Measurements from ENCODE around the gene RNU6-9. TPM values are rescaled to one million over a fixed set of nuclear protein-coding genes. Genes with fewer than 3 reads are reported as not detected.
"Not testable (repeated sequence)": the region's sequence is repeated elsewhere in the genome, so short reads cannot be mapped to it uniquely, and the experiment has no call there.

RNU6-9 gene
- total RNA-seq, 1 donor from 2014 or later, result not detected

- Histone ChIP-seq H3K36me3 (ENCODE audit: control insufficient read depth in 3 of 3, insufficient read depth in 3 of 3, low read length in 3 of 3) (peaks cover 27 to 31% (median 28%) of the 10 kb centered on the region in 3 donors), H3K27ac (ENCODE audit: low read depth, low read length) (no peak overlapping the region), H3K4me3 (ENCODE audit: low read length in 3 of 3) (no peak overlapping the region), H3K9ac (ENCODE audit: low read depth in 1 of 3, low read length in 3 of 3) (no peak overlapping the region), H3K9me3 (ENCODE audit: control insufficient read depth in 3 of 3, low read length in 3 of 3) (no peaks in the 10 kb centered on the region), H3K27me3 (ENCODE audit: control insufficient read depth in 3 of 3, insufficient read depth in 3 of 3, low read length in 3 of 3) (no peaks in the 10 kb centered on the region), H3K4me1 (ENCODE audit: control insufficient read depth in 3 of 3, insufficient read depth in 3 of 3, low read length in 3 of 3) (peaks cover 0 to 4% (median 0%) of the 10 kb centered on the region in 3 donors)
These were observed 16.4 kb upstream of the RNU6-9 start for GRCh38 chr19:876780-877314.

DNA sequence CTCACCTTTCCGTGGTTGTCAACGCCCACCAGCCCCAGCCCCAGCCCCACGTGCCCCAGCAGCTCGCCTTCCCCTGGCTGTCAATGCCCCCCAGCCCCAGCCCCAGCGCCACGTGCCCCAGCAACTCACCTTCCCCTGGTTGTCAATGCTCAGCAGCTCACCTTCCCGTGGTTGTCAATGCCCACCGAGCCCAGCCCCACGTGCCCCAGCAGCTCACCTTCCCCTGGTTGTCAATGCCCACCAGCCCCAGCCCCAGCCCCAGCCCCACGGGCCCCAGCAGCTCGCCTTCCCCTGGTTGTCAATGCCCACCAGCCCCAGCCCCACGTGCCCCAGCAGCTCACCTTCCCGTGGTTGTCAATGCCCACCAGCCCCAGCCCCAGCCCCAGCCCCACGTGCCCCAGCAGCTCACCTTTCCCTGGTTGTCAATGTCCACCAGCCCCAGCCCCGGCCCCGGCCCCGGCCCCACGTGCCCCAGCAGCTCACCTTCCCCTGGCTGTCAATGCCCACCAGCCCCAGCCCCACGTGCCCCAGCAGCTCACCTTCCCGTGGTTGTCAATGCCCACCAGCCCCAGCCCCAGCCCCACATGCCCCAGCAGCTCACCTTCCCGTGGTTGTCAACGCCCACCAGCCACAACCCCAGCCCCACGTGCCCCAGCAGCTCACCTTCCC lies 15.2 kb upstream of the RNU6-9 start:
- not testable (repeated sequence) for H3K4me1 ChIP-seq (ENCODE audit: control insufficient read depth in 3 of 3, insufficient read depth in 3 of 3, low read length in 3 of 3)

GRCh38 chr19:878751-879561 lies 14.3 kb upstream of the RNU6-9 start:
- not testable (repeated sequence) for H3K4me3 ChIP-seq (ENCODE audit: low read length in 3 of 3); H3K27ac ChIP-seq (ENCODE audit: low read depth, low read length); H3K9ac ChIP-seq (ENCODE audit: low read depth in 1 of 3, low read length in 3 of 3); H3K9me3 ChIP-seq (ENCODE audit: control insufficient read depth in 3 of 3, low read length in 3 of 3); H3K4me1 ChIP-seq (ENCODE audit: control insufficient read depth in 3 of 3, insufficient read depth in 3 of 3, low read length in 3 of 3); H3K27me3 ChIP-seq (ENCODE audit: control insufficient read depth in 3 of 3, insufficient read depth in 3 of 3, low read length in 3 of 3)
- peaks cover 36 to 48% (median 48%) of the 10 kb centered on the region in 3 donors for H3K36me3 ChIP-seq (ENCODE audit: control insufficient read depth in 3 of 3, insufficient read depth in 3 of 3, low read length in 3 of 3)

More for the DNA sequence above, 15.2 kb upstream of the RNU6-9 start:
- H3K9ac ChIP-seq (ENCODE audit: low read depth in 1 of 3, low read length in 3 of 3); H3K27me3 ChIP-seq (ENCODE audit: control insufficient read depth in 3 of 3, insufficient read depth in 3 of 3, low read length in 3 of 3); H3K27ac ChIP-seq (ENCODE audit: low read depth, low read length); H3K4me3 ChIP-seq (ENCODE audit: low read length in 3 of 3); H3K9me3 ChIP-seq (ENCODE audit: control insufficient read depth in 3 of 3, low read length in 3 of 3): not testable (repeated sequence)
- peaks cover 35 to 43% (median 39%) of the 10 kb centered on the region in 3 donors for H3K36me3 ChIP-seq (ENCODE audit: control insufficient read depth in 3 of 3, insufficient read depth in 3 of 3, low read length in 3 of 3)

GRCh38 chr19:879711-880438 lies 13.4 kb upstream of the RNU6-9 start:
- Histone ChIP-seq H3K27ac (ENCODE audit: low read depth, low read length) (no peak overlapping the region), H3K36me3 (ENCODE audit: control insufficient read depth in 3 of 3, insufficient read depth in 3 of 3, low read length in 3 of 3) (peaks cover 40 to 49% (median 42%) of the 10 kb centered on the region in 3 donors), H3K4me1 (ENCODE audit: control insufficient read depth in 3 of 3, insufficient read depth in 3 of 3, low read length in 3 of 3) (no peaks in the 10 kb centered on the region), H3K9ac (ENCODE audit: low read depth in 1 of 3, low read length in 3 of 3) (no peak overlapping the region), H3K9me3 (ENCODE audit: control insufficient read depth in 3 of 3, low read length in 3 of 3) (no peaks in the 10 kb centered on the region), H3K27me3 (ENCODE audit: control insufficient read depth in 3 of 3, insufficient read depth in 3 of 3, low read length in 3 of 3) (no peaks in the 10 kb centered on the region), H3K4me3 (ENCODE audit: low read length in 3 of 3) (no peak overlapping the region)

GRCh38 chr19:881385-882071 lies 11.8 kb upstream of the RNU6-9 start:
- Histone ChIP-seq H3K27me3 (ENCODE audit: control insufficient read depth in 3 of 3, insufficient read depth in 3 of 3, low read length in 3 of 3) (no peaks in the 10 kb centered on the region), H3K4me1 (ENCODE audit: control insufficient read depth in 3 of 3, insufficient read depth in 3 of 3, low read length in 3 of 3) (no peaks in the 10 kb centered on the region), H3K27ac (ENCODE audit: low read depth, low read length) (no peak overlapping the region), H3K36me3 (ENCODE audit: control insufficient read depth in 3 of 3, insufficient read depth in 3 of 3, low read length in 3 of 3) (peaks cover 48 to 51% (median 50%) of the 10 kb centered on the region in 3 donors), H3K9ac (ENCODE audit: low read depth in 1 of 3, low read length in 3 of 3) (no peak overlapping the region), H3K9me3 (ENCODE audit: control insufficient read depth in 3 of 3, low read length in 3 of 3) (no peaks in the 10 kb centered on the region), H3K4me3 (ENCODE audit: low read length in 3 of 3) (no peak overlapping the region)

DNA sequence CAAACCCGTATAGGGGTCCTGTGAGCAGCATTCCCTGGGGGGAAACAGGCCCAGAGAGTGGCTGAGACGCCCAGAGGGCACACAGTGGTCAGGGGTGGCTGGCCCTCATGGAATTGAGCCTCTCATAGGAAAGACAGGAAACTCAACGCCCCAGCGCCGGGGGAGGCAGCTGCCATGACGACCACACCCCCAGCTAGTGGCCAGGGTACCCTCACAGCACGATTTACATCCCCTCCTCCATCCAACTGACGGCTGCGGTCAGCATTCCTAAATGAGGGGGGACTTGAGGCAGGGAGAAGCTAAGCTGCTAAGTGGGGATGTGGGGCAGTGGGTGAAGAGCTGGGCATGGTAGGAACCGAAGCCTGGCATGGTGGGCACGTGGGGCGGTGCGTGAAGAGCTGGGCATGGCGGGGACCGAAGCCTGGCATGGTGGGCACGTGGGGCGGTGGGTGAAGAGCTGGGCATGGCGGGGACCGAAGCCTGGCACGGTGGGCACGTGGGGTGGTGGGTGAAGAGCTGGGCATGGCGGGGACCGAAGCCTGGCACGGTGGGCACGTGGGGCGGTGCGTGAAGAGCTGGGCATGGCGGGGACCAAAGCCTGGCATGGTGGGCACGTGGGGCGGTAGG lies 10.3 kb upstream of the RNU6-9 start:
- H3K36me3 ChIP-seq (ENCODE audit: control insufficient read depth in 3 of 3, insufficient read depth in 3 of 3, low read length in 3 of 3), result peaks cover 49 to 54% (median 53%) of the 10 kb centered on the region in 3 donors

GRCh38 chr19:883661-884211 lies 9.5 kb upstream of the RNU6-9 start:
- no peaks in the 10 kb centered on the region for H3K4me1 ChIP-seq (ENCODE audit: control insufficient read depth in 3 of 3, insufficient read depth in 3 of 3, low read length in 3 of 3)
- H3K9me3 ChIP-seq (ENCODE audit: control insufficient read depth in 3 of 3, low read length in 3 of 3), result no peaks in the 10 kb centered on the region
- peaks cover 49 to 57% (median 56%) of the 10 kb centered on the region in 3 donors for H3K36me3 ChIP-seq (ENCODE audit: control insufficient read depth in 3 of 3, insufficient read depth in 3 of 3, low read length in 3 of 3)
- no peaks in the 10 kb centered on the region for H3K27me3 ChIP-seq (ENCODE audit: control insufficient read depth in 3 of 3, insufficient read depth in 3 of 3, low read length in 3 of 3)
- H3K27ac ChIP-seq (ENCODE audit: low read depth, low read length), result no peak overlapping the region
- no peak overlapping the region for H3K9ac ChIP-seq (ENCODE audit: low read depth in 1 of 3, low read length in 3 of 3)
- no peak overlapping the region for H3K4me3 ChIP-seq (ENCODE audit: low read length in 3 of 3)

More for the DNA sequence above, 10.3 kb upstream of the RNU6-9 start:
- no peaks in the 10 kb centered on the region for H3K4me1 ChIP-seq (ENCODE audit: control insufficient read depth in 3 of 3, insufficient read depth in 3 of 3, low read length in 3 of 3)
- H3K27me3 ChIP-seq (ENCODE audit: control insufficient read depth in 3 of 3, insufficient read depth in 3 of 3, low read length in 3 of 3), result no peaks in the 10 kb centered on the region
- no peak overlapping the region for H3K9ac ChIP-seq (ENCODE audit: low read depth in 1 of 3, low read length in 3 of 3)
- H3K4me3 ChIP-seq (ENCODE audit: low read length in 3 of 3), result no peak overlapping the region
- no peaks in the 10 kb centered on the region for H3K9me3 ChIP-seq (ENCODE audit: control insufficient read depth in 3 of 3, low read length in 3 of 3)
- H3K27ac ChIP-seq (ENCODE audit: low read depth, low read length), result no peak overlapping the region

- Histone ChIP-seq H3K4me3 (ENCODE audit: low read length in 3 of 3) (no peak overlapping the region), H3K27me3 (ENCODE audit: control insufficient read depth in 3 of 3, insufficient read depth in 3 of 3, low read length in 3 of 3) (no peaks in the 10 kb centered on the region), H3K27ac (ENCODE audit: low read depth, low read length) (no peak overlapping the region), H3K36me3 (ENCODE audit: control insufficient read depth in 3 of 3, insufficient read depth in 3 of 3, low read length in 3 of 3) (peaks cover 54 to 62% (median 61%) of the 10 kb centered on the region in 3 donors), H3K9me3 (ENCODE audit: control insufficient read depth in 3 of 3, low read length in 3 of 3) (no peaks in the 10 kb centered on the region), H3K4me1 (ENCODE audit: control insufficient read depth in 3 of 3, insufficient read depth in 3 of 3, low read length in 3 of 3) (no peaks in the 10 kb centered on the region), H3K9ac (ENCODE audit: low read depth in 1 of 3, low read length in 3 of 3) (no peak overlapping the region)
These were observed 8.7 kb upstream of the RNU6-9 start for GRCh38 chr19:884420-885211.
